ENCODE measurements around the gene MTG2. TPM values are rescaled to one million over a fixed set of nuclear protein-coding genes. Genes with fewer than 3 reads are reported as not detected.

MTG2 gene
- total RNA-seq, 1 experiment from 2014 or later = 33.9 TPM

GRCh38 chr20:62142252-62143080 lies 40.4 kb upstream of the MTG2 start:
- intact Hi-C loops (cut with micrococcal nuclease) = no loop called here
- Histone ChIP-seq H3K9me3 (ENCODE audit: low read length) (no peaks in the 10 kb centered on the region), H3K9ac (ENCODE audit: low read length) (peak overlapping the region; percentile 91), H3K27me3 (ENCODE audit: low read length) (no peaks in the 10 kb centered on the region), H3F3A (ENCODE audit: low read length, unreplicated experiment) (no peaks in the 10 kb centered on the region), H4K20me1 (ENCODE audit: low read length) (peaks cover 64% of the 10 kb centered on the region), H3K4me2 (ENCODE audit: low read length) (peak overlapping the region; percentile 92), H3K36me3 (ENCODE audit: low read depth, low read length) (peaks cover 38% of the 10 kb centered on the region), H3K4me3 (ENCODE audit: low read length) (peak overlapping the region; percentile 85), H3K27ac (ENCODE audit: low read length) (no peak overlapping the region), H3K79me2 (ENCODE audit: low read length) (peaks cover 77% of the 10 kb centered on the region), H2AFZ (ENCODE audit: low read length) (no peak overlapping the region), H3K4me1 (ENCODE audit: insufficient read depth, low read length) (peaks cover 24% of the 10 kb centered on the region), H3K9me2 (replicated peaks; ENCODE audit: low read length) (no peaks in the 10 kb centered on the region)
- TF ChIP-seq CTCF (conservative IDR thresholded peaks at IDR 0.05; ENCODE audit: low read depth, low read length) (no peak), EZH2phosphoT487 (IDR thresholded peaks at IDR 0.05; ENCODE audit: borderline replicate concordance, low read length) (no peak), EZH2 (IDR thresholded peaks at IDR 0.05; ENCODE audit: low read length, unreplicated experiment) (no peak)
- ATAC-seq = peak; percentile 8
- POLR2A ChIA-PET (ENCODE audit: unreplicated experiment) = no interaction called here
- no peak for DNase-seq
- BruUV-seq (replicated peaks) = no TSS peak
- CTCF ChIA-PET = interaction anchor here (0.6 to 1.2 kb wide), 3 partner anchors 18 to 131 kb away, joined by 3 to 5 read pairs (median 4); no protein-coding TSS in a partner anchor

- POLR2A ChIA-PET (ENCODE audit: unreplicated experiment) = no interaction called here
- H4K20me1 ChIP-seq (ENCODE audit: low read length) = peaks cover 65% of the 10 kb centered on the region
- CTCF ChIA-PET = interaction anchor here (1.2 kb wide), 1 partner anchor 132 kb away, joined by 5 read pairs; no protein-coding TSS in a partner anchor
These were observed 39.5 kb upstream of the MTG2 start, which contains the start of the genes PSMA7 and SS18L1 for GRCh38 chr20:62143081-62143956. PSMA7 (minus strand) TSS chr20:62143394; CDS start chr20:62143303, 91 bp downstream. SS18L1 (plus strand) TSS chr20:62143769; CDS start chr20:62143821, 52 bp downstream.

More at GRCh38 chr20:62143081-62143956, 39.5 kb upstream of the MTG2 start, which contains the start of the genes PSMA7 and SS18L1:
- intact Hi-C loops (cut with micrococcal nuclease) = no loop called here
- Histone ChIP-seq H3K9me2 (replicated peaks; ENCODE audit: low read length) (no peaks in the 10 kb centered on the region), H3K4me1 (ENCODE audit: insufficient read depth, low read length) (peaks cover 24% of the 10 kb centered on the region), H3K36me3 (ENCODE audit: low read depth, low read length) (peaks cover 29% of the 10 kb centered on the region), H3K27me3 (ENCODE audit: low read length) (no peaks in the 10 kb centered on the region), H3F3A (ENCODE audit: low read length, unreplicated experiment) (no peaks in the 10 kb centered on the region), H3K9ac (ENCODE audit: low read length) (peak within 1 kb of the TSS; percentile 91), H3K4me2 (ENCODE audit: low read length) (peak within 1 kb of the TSS; percentile 92), H3K27ac (ENCODE audit: low read length) (no peak within 1 kb of the TSS), H3K9me3 (ENCODE audit: low read length) (no peaks in the 10 kb centered on the region), H2AFZ (ENCODE audit: low read length) (peak within 1 kb of the TSS; percentile 30; the same call in 1 of the 2 replicates), H3K4me3 (ENCODE audit: low read length) (peak within 1 kb of the TSS; percentile 85), H3K79me2 (ENCODE audit: low read length) (peaks cover 85% of the 10 kb centered on the region)
- peak; percentile 89 for DNase-seq
- peak; percentile 80 for ATAC-seq
- BruUV-seq (replicated peaks) = no TSS peak
- TF ChIP-seq EZH2phosphoT487 (IDR thresholded peaks at IDR 0.05; ENCODE audit: borderline replicate concordance, low read length) (0 out of 2 replicates have a peak, but pooled peaks have one; percentile 55), EZH2 (IDR thresholded peaks at IDR 0.05; ENCODE audit: low read length, unreplicated experiment) (no peak), CTCF (conservative IDR thresholded peaks at IDR 0.05; ENCODE audit: low read depth, low read length) (no peak)

All from PC-3 (cell line).